HG03097 (cell line): ENCODE results near the gene CTXN1.
"Not testable (repeated sequence)": the region's sequence is repeated elsewhere in the genome, so short reads cannot be mapped to it uniquely, and the experiment has no call there.

Experiments
- ATAC-seq: cut with Tn5 transposase; IDR thresholded peaks from one replicate; pipeline ENCODE4 v1.9.1; 2021; ENCODE audit not compliant: unreplicated experiment, low FRiP score

Gene CTXN1

GRCh38 chr19:7926021-7926726 lies at the start of gene CTXN1:
TSS of gene CTXN1 (minus strand) at chr19:7926135. CDS start at chr19:7925538, 597 bp downstream.
- no peak for ATAC-seq

GRCh38 chr19:7975037-7975436 lies 49.1 kb upstream of the CTXN1 start:
- no peak for ATAC-seq

DNA sequence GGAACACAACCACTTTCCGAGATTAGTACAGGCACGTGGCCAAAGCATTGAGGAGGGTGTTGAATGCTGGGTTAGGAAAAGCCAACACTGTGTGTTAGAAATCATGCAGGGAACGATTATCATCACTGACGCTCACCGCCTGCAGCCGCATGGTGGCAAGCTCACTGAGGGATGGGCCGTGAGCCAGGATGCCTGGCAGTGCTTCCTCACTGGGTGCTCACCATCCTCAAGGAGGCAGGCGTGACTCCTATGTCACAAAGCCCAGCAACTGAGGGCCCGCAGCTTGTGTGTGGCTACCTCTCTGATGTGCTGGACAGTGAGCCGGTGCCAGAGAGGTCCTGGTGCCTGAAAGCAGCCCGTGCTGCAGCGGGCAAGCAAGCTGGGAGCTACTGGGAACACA lies 47.9 kb upstream of the CTXN1 start:
- ATAC-seq, result no peak

DNA sequence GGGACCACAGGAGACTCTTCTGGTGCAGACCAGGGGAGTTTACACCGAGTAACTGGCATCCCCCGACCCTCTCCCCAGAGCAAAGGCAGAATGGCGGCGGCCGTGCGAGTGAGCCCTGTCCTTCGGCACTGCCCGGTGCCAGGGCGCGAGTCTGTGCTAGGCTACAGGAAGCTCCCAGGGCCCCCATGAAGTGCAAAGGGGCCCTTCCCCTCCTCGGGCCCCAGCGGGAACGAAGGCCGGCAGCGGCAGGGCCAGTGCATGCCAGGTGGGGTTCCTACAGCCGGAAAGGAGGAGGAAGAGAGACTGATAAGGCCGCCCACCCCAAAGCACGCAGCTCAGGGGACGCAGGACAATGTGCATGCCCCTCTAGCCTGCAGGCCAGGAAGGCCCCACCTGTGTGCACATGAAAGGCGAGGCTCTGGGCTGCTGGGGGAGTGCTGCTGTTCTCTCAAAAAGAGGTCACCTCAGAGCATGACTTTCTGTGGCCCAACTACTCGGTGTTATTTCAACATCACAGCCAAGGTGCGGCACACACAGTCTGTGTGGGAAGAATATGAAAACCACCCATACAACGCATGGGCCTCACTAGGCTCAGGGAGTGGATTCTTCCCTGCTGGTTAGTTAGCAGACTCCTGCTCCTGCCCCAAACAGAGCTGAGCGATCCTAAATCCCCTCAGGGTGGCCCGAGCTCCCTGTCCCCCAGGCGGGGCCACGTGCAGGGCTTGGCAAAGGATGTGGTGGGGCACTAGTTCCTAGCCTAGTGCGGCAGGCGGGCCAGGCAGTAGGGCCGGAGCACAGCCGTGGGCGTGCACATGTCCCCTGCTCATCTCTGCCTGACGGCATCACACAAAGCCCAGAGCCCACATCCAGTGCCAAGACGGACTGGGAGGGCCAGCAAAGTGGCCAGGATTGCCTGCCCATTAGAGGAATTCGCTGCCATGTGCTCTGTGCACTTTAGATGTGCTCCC lies 45.9 kb upstream of the CTXN1 start:
- ATAC-seq, result no peak

- no peak for ATAC-seq
Observed at GRCh38 chr19:7970716-7971448, 44.9 kb upstream of the CTXN1 start.

DNA sequence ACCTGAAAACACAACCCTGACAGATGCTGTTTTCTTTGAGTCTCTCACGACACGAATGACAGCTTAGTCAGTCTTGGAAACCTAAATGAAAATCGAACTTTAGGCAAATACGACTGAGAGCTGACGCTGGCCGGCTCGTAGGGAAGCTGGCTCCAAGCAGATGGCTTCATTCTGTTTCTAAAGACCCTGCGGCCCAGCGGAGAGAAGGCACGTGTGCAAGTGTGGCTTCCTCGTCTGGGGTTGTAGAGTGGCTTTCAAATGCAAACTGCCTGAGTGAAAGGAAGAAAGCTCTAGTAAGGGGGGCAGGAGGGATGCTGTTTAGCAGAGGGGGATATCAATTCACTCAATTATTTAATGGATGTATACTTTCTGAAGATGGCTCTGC lies 43.6 kb upstream of the CTXN1 start:
- no peak for ATAC-seq

- ATAC-seq, result no peak
Observed at GRCh38 chr19:7968796-7969554, 43.0 kb upstream of the CTXN1 start.

DNA sequence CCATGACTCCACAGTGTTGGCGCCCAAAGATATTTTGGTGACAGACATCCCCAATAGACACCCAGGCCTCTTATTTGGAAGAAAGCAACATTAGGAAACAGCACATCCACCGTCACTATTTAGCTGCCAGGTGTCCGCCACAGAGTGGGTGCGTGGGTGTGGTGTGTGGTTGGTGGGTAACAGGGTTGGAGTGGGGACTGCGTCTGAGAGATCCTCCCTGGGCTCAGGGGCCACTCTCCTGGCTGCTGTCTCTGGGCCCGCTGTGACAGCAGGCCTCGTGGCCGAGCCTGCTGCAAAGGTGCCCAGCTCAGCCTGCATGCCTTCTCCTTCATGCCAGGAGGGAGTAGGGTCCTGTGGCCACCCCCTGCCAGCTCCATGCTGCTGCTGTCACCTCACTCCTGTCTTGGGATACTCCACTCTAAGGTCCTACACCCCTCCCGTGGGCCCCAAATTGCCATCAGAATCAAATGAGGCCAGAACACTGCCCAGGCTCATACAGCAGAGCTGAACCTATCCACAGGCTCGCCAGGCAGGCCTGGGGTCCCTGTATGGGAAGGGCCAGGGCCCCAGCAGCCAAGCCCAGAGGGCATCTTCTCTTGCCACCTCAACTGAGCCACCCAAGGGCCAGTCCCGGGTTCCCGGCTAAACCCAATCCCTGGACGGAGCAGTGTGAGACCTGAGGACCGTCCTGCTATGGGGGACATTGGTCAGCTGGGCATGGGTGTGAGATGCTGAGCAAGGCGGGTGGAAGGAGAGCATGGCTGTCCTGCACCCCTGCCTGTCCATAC lies 42.3 kb upstream of the CTXN1 start:
- ATAC-seq, result no peak

DNA sequence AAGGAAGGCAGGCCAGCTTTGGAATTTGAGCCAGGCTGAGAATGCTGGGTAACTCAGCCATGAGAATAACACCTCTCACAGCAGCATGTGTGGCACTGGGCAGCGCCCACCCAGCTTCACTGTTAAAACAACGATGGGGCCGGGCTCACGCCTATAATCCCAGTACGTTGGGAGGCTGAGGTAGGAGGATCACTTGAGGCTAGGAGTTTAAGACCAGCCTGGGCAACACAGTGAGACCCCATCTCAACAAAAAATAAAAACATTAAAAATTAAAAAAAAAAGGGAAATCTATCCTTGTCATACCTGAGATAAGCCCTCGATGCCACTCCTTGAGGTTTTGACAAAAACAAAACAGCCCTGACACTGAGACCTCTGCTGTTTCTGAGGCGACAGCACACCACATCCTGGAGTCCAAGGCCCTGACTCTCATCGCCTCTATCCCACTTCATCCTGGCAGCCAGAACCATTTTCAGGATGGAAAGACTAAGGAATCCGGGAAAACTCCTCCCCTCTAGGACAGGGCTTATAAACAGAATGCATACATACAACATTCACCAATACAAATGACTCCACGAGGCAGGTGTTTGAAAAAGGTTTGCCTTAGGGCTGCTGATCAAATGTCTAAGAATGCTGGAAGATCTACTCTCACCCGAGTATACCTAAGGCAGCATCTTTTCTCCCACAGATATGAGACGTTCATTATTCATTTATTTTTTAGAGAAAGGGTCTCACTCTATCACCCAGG lies 40.2 kb upstream of the CTXN1 start:
- ATAC-seq, result no peak

- ATAC-seq, result no peak
Observed at GRCh38 chr19:7965259-7965841, 39.4 kb upstream of the CTXN1 start.

- ATAC-seq, result no peak
Observed at GRCh38 chr19:7963566-7963965, 37.6 kb upstream of the CTXN1 start.

DNA sequence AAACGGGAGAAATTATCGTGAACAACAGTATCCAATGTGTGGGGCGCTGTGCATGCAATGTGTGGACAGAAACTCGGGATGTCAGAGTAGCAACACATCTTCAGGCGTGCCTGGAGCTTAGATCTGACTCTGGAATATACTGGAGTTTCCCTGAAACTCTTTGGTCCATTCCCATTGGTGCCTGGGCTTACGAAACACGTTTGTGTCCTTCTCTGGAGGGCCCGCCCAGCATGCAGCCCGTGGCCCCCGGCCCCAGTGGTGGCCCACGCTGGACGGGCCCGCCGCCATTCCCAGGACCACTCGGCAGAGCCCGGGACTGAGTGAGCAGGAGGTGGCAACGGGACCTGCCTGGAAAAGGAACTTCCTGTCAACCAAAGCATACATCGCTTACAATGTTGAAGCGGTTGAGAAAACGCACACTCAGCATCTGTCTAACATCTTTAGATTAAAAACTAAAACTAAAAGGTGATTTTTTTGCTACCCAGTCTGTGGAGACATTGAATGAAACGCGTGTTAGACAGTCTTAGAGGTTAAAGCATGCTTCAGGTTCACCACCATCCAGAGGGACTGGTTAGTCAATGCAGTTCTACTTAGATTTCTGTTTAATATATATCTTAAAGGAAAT lies 36.8 kb upstream of the CTXN1 start:
- ATAC-seq, result no peak

- ATAC-seq, result no peak
Observed at GRCh38 chr19:7961920-7962626, 36.1 kb upstream of the CTXN1 start.

GRCh38 chr19:7961082-7961481 lies 35.1 kb upstream of the CTXN1 start:
- ATAC-seq, result not testable (repeated sequence)

DNA sequence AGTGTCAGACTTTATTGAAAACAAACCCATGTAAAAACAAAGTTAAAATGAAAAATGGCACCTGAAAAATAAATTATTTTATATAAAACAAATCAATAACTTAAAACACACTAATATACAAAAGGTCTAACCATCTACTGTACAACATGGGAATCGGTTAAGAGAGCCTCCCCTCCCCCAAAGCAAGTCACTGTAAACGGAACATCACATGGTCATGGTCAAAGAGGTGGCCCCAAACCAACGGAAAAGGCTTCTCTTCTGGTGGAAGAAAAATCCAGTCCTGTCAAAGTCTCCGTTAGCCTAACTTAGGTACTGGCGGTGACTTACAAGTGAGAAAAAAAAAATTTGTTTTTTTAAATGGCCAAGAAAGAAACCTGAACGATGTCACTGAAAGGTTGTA lies 33.3 kb upstream of the CTXN1 start:
- no peak for ATAC-seq

- no peak for ATAC-seq
Observed at GRCh38 chr19:7955696-7956095, 29.8 kb upstream of the CTXN1 start.

- ATAC-seq, result no peak
Observed at GRCh38 chr19:7953576-7953975, 27.6 kb upstream of the CTXN1 start.

DNA sequence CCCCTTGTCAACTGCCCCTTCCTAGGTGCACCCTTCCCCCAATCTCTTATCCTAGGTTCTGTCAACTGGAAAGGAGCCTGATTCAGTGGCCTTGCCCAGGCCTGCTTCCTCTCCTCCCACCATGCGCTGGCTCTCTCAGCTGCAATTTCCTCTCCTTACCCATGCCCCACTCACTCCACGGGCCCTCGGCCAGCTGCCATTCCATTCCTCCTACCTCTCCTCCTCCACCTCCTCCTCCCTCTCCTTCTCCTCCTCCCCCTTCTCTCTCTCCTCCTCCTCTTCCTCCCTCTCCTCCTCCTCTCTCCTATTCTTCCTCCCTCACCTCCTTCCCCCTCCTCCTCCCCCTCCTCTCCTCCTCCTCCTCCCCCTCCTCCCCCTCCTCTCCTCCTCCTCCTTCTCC lies 27.1 kb upstream of the CTXN1 start:
- no peak for ATAC-seq
